K562 (cell line): ENCODE data around the gene ZBTB49. TPM values are rescaled to one million over a fixed set of nuclear protein-coding genes. Genes with fewer than 3 reads are reported as not detected.

ENCODE experiments used
- C11orf30 ChIP-seq: fragments of 450-650 bp; IDR thresholded peaks from 2 replicates; pipeline ENCODE4 v1.6.1; 2016; ENCODE audit warnings: low read depth, mild to moderate bottlenecking
- DMBX1 ChIP-seq: fragments of 250-450 bp; sonication (Bioruptor Pico); IDR thresholded peaks from 2 replicates; pipeline ENCODE4 v1.8.0; 2022; ENCODE audit warnings: inconsistent platforms, mild to moderate bottlenecking, moderate library complexity, borderline replicate concordance
- ELF4 ChIP-seq: fragments of 450-650 bp; formaldehyde crosslinking; IDR thresholded peaks from 2 replicates; pipeline ENCODE4 v1.4.0; 2022; ENCODE audit warnings: missing genetic modification characterization
- EZH2 ChIP-seq: IDR thresholded peaks from 2 replicates; pipeline ENCODE4 v1.6.1; 2012; ENCODE audit warnings: low read depth, mild to moderate bottlenecking, inconsistent platforms, low read length, borderline replicate concordance
- GTF2E2 ChIP-seq: fragments of 200-800 bp; sonication (Bioruptor generic); IDR thresholded peaks from 2 replicates; pipeline ENCODE4 v1.6.1; 2016; ENCODE audit warnings: missing genetic modification characterization, missing compliant biosample characterization
- NFIC ChIP-seq: fragments of 450-650 bp; IDR thresholded peaks from 2 replicates; pipeline ENCODE4 v1.6.1; 2017; ENCODE audit warnings: mild to moderate bottlenecking, inconsistent platforms
- POLR2B ChIP-seq: fragments of 450-650 bp; IDR thresholded peaks from 2 replicates; pipeline ENCODE4 v1.6.1; 2018; ENCODE audit warnings: low read depth; ENCODE audit not compliant: partially characterized antibody
- PTTG1 ChIP-seq: fragments of 450-650 bp; IDR thresholded peaks from 2 replicates; pipeline ENCODE4 v1.6.1; 2016; ENCODE audit warnings: low read depth, mild to moderate bottlenecking, missing genetic modification characterization, missing compliant biosample characterization
- RBM34 ChIP-seq: fragments of 200-400 bp; formaldehyde crosslinking; IDR thresholded peaks from 2 replicates; pipeline ENCODE4 v1.6.1; 2018; ENCODE audit warnings: low read length, borderline replicate concordance; ENCODE audit not compliant: insufficient read depth
- SETDB1 ChIP-seq: IDR thresholded peaks from one replicate; pipeline ENCODE4 v1.6.1; 2012; ENCODE audit warnings: low read length, control low read depth, inconsistent platforms
- STAT5B ChIP-seq: fragments of 250-450 bp; sonication (Bioruptor Pico); IDR thresholded peaks from 2 replicates; pipeline ENCODE4 v1.8.0; 2021; ENCODE audit warnings: mild to moderate bottlenecking, inconsistent platforms
- THRA ChIP-seq: fragments of 450-650 bp; IDR thresholded peaks from 2 replicates; pipeline ENCODE4 v1.6.1; 2017; ENCODE audit warnings: mild to moderate bottlenecking, moderate library complexity
- ZBTB8A ChIP-seq: fragments of 450-650 bp; IDR thresholded peaks from 2 replicates; pipeline ENCODE4 v1.6.1; 2018; ENCODE audit warnings: mild to moderate bottlenecking, moderate library complexity; ENCODE audit not compliant: partially characterized antibody
- ZNF239 ChIP-seq: fragments of 250-450 bp; sonication (Bioruptor Pico); IDR thresholded peaks from 2 replicates; pipeline ENCODE4 v1.4.0; 2020; ENCODE audit warnings: mild to moderate bottlenecking
- ZNF282 ChIP-seq: sonication (generic); formaldehyde crosslinking; IDR thresholded peaks from 2 replicates; pipeline ENCODE4 v1.8.1; 2023; ENCODE audit warnings: missing genetic modification reagents
- ZNF699 ChIP-seq: fragments of 250-450 bp; sonication (Bioruptor Pico); IDR thresholded peaks from 2 replicates; pipeline ENCODE4 v1.8.0; 2021; ENCODE audit warnings: mild to moderate bottlenecking, moderate library complexity; ENCODE audit not compliant: insufficient replicate concordance
- polyA plus RNA-seq, 8 experiments: library from polyadenylated mRNA; depleted of rRNA in 4 of 8; stranded (reverse) in 5 of 8; unstranded in 3 of 8; fragments of >200 nt; fragmentation: Nextera tagmentation in 2 of 8; fragmentation: Illumina TruSeq in 1 of 8; extraction: Ambion mirVana in 2 of 8; extraction: Trizol in 1 of 8; gene quantifications; 2 replicates each; pipeline versions ENCODE4 v1.2.1 to v1.2.3, GENCODE V29; 2011 to 2014; ENCODE audit warnings: inconsistent platforms in 1 of 8, missing spikeins in 1 of 8
- total RNA-seq, 7 experiments: library from RNA; depleted of rRNA in 6 of 7; stranded (reverse); fragments of >200 nt in 6 of 7; fragmentation: Illumina TruSeq in 2 of 7; extraction: Trizol in 2 of 7; gene quantifications; 2 replicates each; pipeline versions ENCODE4 v1.2.1 to v1.2.3, GENCODE V29; 2011 to 2021; ENCODE audit warnings: low replicate concordance in 1 of 7
- TF ChIP-seq, protein P1 (sequence below): fragments of 250-450 bp; sonication (Bioruptor Pico); IDR thresholded peaks from 2 replicates; pipeline ENCODE4 v1.5.0; 2021; ENCODE audit warnings: mild to moderate bottlenecking, moderate library complexity
- TF ChIP-seq, protein P2 (sequence below): fragments of 450-650 bp; IDR thresholded peaks from 2 replicates; pipeline ENCODE4 v1.6.1; 2016; ENCODE audit warnings: mild to moderate bottlenecking

ZBTB49 gene
- total and polyA plus RNA-seq, 9 of the 15 experiments (the other 6 are each of a cell fraction or from before 2014, with no cell fraction given): 0.49 to 8.0 (median 4.2) TPM

DNA sequence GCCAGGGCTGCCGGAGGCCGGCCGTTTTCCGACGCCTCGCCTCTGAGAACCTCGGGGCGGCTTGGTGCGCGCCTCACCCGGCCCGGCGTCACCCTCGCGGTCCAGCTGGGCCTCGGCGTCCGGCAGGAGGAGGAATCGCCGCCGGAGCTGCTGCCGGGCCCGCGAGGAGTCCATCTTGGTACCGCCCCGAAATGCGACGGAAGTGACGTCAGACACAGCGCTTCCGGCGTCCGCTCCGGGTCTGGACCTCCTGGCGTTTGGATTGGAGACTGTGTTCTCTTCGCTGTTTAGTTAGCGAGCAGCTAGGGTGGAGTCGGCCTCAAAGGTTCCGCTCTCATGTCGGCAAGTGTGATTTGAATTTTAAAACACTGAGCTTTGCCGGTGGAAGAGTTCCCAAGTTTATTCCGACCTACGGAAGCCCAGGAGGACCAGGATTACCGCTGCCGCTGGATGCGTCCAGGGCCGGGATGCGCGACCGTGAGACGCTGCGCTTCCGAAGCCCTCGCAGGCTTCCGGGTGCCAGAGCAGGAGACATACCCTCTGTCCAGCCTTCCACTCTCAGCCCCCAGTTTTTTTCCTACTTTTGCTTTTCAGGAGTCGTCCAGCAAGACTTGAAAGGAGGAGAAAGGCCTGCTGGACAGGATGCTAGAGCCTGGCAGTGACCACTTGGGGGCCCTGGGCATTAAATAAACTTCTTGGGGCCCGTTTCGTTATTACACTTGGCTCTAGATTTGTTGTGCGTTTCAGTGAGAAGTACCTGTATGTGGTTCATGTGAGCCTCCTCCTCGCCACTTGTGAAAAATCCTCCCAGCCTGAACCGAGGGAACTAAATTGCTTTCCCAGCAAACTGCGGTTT, 41.8 kb upstream of the ZBTB49 start, which contains the start of gene TMEM128 (continued):
- TF ChIP-seq, protein P1, sequence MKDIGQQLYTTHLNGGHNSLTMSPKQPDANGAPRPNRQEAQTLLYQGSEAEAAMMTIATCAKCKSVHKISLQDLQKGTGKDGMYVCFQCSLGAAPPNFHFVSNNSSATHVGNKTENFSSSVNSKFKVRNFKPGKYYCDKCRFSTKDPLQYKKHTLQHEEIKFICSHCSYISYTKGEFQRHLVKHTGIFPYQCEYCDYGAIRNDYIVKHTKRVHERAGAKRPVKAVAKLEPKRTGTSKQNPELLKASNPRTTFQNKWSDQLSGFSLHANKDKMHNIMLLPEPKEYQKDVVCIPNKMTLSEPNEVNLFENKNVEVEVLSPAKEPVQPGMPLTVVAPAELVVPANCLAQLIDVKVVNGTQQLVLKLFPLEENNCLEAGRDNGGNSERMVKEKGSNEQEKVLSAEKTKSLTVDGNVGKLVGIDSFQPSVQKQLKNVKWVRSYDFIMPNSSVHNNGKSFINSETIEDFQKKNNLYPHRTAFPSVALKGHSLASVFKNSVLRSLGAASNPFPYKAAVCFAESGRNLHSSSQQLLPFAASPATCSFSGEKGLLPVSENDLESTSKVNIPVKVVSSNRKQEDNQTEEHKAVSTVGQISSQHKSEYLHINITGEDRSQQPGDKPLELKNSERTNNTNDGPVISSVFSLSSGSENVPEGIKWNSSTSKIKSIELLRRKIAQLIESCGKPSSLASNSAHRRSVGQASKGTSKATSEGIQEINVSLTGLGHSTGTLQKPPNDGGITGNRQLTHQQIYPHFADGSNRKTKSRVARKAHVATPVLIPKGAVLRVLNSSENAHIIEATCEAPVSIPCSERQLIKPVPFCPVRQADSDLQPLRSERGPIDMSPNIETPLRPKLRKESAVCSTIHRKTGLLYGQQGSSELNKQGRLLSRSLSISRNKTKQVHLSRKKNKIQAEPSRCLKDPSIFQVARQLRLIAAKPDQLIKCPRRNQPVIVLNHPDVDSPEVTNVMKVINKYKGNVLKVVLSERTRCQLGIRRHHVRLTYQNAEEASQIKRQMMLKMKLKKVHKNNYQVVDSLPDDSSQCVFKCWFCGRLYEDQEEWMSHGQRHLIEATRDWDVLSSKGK (CRISPR knock-in tag): no peak
- TF ChIP-seq SETDB1 (no peak), EZH2 (no peak), STAT5B (CRISPR knock-in tag) (no peak), ZNF282 (CRISPR knock-in tag) (no peak), RBM34 (no peak), ZNF699 (CRISPR knock-in tag) (no peak), THRA (no peak), ZBTB8A (no peak), NFIC (peak; percentile 49), PTTG1 (no peak), DMBX1 (no peak), ELF4 (CRISPR knock-in tag) (no peak), POLR2B (peak; percentile 84), C11orf30 (peak; percentile 99), GTF2E2 (tag) (peak; percentile 75; the same call in 1 of the 2 replicates), ZNF239 (CRISPR knock-in tag) (no peak)
- TF ChIP-seq, protein P2, sequence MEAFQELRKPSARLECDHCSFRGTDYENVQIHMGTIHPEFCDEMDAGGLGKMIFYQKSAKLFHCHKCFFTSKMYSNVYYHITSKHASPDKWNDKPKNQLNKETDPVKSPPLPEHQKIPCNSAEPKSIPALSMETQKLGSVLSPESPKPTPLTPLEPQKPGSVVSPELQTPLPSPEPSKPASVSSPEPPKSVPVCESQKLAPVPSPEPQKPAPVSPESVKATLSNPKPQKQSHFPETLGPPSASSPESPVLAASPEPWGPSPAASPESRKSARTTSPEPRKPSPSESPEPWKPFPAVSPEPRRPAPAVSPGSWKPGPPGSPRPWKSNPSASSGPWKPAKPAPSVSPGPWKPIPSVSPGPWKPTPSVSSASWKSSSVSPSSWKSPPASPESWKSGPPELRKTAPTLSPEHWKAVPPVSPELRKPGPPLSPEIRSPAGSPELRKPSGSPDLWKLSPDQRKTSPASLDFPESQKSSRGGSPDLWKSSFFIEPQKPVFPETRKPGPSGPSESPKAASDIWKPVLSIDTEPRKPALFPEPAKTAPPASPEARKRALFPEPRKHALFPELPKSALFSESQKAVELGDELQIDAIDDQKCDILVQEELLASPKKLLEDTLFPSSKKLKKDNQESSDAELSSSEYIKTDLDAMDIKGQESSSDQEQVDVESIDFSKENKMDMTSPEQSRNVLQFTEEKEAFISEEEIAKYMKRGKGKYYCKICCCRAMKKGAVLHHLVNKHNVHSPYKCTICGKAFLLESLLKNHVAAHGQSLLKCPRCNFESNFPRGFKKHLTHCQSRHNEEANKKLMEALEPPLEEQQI: no peak
